NT2/D1 (cell line): ENCODE measurements around the gene LYZL1.

Source experiments
- SUZ12 ChIP-seq: IDR thresholded peaks from 2 replicates; pipeline ENCODE4 v1.6.1; 2011; ENCODE audit not compliant: insufficient read length, insufficient read depth; ENCODE audit errors: extremely low read depth
- YY1 ChIP-seq: IDR thresholded peaks from 2 replicates; pipeline ENCODE4 v1.6.1; 2011; ENCODE audit not compliant: insufficient read length, insufficient read depth
- ZNF274 ChIP-seq: IDR thresholded peaks from 2 replicates; pipeline ENCODE4 v1.6.1; 2011; ENCODE audit warnings: mild to moderate bottlenecking, low read depth, low read length

DNA sequence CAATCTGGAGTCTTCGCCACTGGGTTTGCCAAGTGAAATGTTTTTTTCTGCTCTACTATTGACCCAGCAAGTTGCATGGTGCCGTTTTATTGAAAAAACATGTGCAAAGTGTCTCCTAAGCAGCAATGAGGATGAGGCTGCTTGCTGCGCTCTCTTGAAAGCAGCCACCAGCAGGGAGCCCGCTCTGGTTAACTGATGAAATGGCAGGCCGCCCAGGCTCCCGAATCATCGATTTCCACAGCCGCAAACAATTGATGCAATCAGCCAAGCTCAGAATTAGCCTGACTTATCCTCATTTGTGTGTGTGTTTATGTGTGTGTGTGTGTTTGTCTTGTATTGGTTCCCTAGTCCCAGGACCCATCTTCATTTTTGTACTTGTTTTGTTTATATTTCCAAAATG is 22.2 kb upstream of the LYZL1 start:
- TF ChIP-seq YY1 (no peak), ZNF274 (no peak), SUZ12 (no peak)
